ENCODE results near the gene FAM20C. TPM values are rescaled to one million over a fixed set of nuclear protein-coding genes. Genes with fewer than 3 reads are reported as not detected.

The FAM20C gene
- total RNA-seq, 4 donors from 2014 or later: 3.8 to 28.8 (median 16.4) TPM

DNA sequence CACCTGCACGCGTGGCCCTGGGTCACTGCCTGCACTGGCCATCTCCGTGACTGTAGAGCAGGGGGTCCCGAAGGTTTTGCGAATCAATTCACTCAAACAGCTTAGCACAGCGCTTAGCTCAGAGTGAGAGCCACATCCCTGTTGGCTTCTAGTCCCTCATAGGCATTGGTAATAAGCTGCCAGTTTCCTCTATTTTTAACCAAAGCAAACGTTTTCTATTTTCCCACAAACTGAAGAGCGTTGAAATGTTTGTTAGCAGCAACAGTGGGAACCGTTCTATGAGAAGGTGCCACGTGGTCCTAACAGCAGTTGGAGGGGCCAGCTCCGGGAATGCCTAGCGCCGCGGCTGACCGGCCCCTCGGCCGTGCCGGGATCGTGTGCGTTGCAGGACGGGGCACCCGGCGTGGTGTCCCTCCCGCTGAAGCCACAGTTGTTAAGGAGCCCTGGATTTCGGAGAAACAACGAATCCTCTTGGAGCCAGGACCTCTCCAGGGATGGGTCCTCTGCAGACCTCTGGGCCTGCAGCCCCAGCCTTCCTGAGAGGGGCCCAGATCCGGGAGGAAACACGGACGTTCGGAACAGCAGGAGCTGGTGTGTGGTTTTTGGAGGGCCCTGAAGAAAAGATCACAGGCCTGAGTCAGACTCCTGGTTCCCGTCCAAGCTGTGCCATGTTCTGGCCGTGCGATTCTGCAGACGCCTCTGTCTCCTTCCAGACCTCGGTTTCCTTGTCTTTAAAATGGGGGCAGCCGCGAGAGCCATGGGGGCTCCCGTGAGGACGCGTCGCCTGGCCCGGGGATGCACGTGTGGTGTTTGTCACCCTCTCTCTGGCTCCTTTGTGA lies 40.3 kb downstream of the FAM20C start:
- no peaks in the 10 kb centered on the region for H3K27me3 ChIP-seq
- H3K4me1 ChIP-seq: peaks cover 0 to 17% of the 10 kb centered on the region in 2 donors
- intact Hi-C loops (cut with DNase I; ENCODE audit: low total_unique reads): no loop called here
- no peak overlapping the region for H3K27ac ChIP-seq
- DNase-seq: no peak
- H3K9me3 ChIP-seq: no peaks in the 10 kb centered on the region
- no peak overlapping the region for H3K4me3 ChIP-seq
- TF ChIP-seq, protein P1, sequence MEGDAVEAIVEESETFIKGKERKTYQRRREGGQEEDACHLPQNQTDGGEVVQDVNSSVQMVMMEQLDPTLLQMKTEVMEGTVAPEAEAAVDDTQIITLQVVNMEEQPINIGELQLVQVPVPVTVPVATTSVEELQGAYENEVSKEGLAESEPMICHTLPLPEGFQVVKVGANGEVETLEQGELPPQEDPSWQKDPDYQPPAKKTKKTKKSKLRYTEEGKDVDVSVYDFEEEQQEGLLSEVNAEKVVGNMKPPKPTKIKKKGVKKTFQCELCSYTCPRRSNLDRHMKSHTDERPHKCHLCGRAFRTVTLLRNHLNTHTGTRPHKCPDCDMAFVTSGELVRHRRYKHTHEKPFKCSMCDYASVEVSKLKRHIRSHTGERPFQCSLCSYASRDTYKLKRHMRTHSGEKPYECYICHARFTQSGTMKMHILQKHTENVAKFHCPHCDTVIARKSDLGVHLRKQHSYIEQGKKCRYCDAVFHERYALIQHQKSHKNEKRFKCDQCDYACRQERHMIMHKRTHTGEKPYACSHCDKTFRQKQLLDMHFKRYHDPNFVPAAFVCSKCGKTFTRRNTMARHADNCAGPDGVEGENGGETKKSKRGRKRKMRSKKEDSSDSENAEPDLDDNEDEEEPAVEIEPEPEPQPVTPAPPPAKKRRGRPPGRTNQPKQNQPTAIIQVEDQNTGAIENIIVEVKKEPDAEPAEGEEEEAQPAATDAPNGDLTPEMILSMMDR (IDR thresholded peaks at IDR 0.05): no peak
- TF ChIP-seq POLR2A (IDR thresholded peaks at IDR 0.05): no peak
- H3K36me3 ChIP-seq: no peaks in the 10 kb centered on the region

DNA sequence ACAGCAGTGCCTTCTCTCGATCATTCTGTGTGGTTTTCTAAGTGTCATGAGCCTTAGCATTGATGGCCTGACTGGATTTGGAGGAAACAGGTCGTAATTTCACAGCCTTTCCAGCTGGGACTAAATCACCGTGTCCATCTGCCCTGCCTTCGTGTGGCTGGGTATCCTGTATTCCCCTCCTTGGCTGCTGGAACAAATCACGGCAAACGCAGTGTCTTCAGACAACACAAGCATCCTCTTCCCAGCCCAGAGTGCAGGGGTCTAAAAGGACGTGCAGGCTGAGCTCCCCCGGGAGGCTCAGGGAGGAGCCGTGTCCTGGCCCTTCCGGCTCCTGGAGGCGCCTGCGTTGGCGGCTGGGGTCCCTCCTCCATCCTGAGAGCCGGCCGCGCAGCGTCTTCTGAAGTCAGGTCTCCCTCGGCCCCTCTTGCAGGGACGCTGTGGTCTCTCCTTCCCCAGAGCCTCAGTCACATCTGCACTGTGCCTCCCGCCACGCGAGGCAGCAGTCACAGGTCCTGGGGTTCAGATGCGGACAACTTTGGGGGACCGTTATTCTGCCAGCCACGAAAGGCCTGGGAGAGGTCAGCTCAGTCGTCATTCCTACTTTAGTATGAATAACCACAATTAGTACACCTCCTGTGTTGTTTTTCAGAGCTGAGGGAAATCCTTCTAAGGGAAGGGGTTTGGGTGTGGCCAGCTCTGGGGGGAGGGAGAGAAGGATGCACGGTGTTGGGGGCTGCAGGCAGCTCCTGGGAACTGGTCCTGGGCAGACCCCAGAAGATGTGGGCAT lies 41.1 kb downstream of the FAM20C start:
- Histone ChIP-seq H3K27me3 (no peaks in the 10 kb centered on the region), H3K4me1 (peaks cover 0 to 17% of the 10 kb centered on the region in 2 donors), H3K4me3 (no peak overlapping the region), H3K36me3 (no peaks in the 10 kb centered on the region), H3K27ac (peak overlapping the region in 1 of 2 donors; percentile 31), H3K9me3 (no peaks in the 10 kb centered on the region)
- TF ChIP-seq, protein P1 (IDR thresholded peaks at IDR 0.05): no peak
- no peak for TF ChIP-seq POLR2A (IDR thresholded peaks at IDR 0.05)
- intact Hi-C loops (cut with DNase I; ENCODE audit: low total_unique reads): no loop called here
- DNase-seq: no peak

DNA sequence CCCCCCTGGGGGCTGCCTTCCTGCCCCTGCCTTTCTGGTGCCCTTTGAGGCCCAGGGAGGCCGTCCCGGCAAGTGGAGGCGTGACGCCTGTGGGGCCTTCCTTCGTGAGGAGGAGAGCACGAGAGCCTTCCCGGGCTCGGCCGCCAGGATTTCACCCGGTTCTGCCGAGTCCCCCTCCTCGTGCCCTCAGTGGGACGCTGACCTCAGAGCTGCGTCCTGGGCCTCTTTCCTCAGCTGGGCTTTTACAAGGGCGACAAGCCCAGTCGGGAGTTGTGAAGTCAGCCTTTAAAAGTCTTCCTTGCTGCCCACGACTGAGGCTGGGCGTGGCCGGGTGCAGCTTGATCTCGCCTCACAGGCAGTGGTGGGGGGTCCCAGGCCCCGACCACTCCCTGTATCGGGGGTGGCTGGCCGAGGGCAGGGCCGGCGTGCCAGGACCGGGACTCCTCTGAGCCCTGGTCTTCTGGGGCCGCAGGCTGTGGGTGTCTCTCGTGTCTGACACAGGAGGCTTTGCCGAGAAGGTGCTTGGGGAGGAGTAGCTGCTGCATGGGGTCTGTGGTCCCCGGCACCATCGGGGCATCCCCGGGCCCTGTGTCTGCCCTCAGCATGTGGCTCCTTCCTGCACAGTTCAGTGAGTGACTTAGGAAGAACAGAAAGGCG lies 41.8 kb downstream of the FAM20C start:
- Histone ChIP-seq H3K9me3 (no peaks in the 10 kb centered on the region), H3K36me3 (no peaks in the 10 kb centered on the region), H3K4me1 (peaks cover 0 to 11% of the 10 kb centered on the region in 2 donors), H3K27me3 (no peaks in the 10 kb centered on the region), H3K27ac (peak overlapping the region in 1 of 2 donors; percentile 31), H3K4me3 (no peak overlapping the region)
- TF ChIP-seq POLR2A (IDR thresholded peaks at IDR 0.05): no peak
- TF ChIP-seq, protein P1 (IDR thresholded peaks at IDR 0.05): no peak
- peak in 1 of 2 donors; percentile 47 for DNase-seq
- intact Hi-C loops (cut with DNase I; ENCODE audit: low total_unique reads): no loop called here

DNA sequence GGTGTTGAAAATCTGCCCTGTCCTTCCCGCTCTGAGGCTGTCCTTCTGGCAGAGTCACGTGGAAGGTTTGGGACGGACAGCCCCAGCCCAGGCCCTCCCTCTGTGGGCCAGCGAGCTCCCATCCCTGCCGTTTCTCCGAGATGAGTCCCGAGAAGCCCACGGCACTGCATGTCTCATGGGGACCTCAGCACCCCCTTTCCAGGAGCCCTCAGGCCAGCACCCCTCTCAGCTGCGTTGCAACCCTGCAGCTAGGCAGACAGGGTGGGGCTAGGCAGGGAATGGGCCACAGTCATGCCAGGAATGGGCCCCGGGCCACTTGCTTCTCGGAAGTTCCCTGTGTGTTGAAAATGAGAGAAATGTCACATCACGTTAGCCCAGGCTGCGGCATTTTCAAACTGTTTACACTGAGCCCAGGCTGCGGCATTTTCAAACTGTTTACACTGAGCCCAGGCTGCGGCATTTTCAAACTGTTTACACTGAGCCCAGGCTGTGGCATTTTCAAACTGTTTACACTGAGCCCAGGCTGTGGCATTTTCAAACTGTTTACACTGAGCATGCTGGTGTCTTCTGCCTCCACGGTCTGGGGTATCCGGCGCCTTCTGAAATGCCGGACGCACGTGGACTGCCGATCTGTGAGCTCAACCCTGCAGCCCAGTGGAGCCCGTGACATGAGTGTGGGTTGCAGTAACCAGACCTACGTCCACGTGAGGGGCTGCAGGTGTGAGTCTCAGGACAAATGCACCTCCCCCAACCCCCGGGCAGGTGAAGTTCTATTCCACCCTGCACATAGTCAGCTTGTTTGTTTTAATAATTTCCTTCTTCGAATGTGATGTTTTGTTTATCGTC lies 42.6 kb downstream of the FAM20C start:
- H3K36me3 ChIP-seq: no peaks in the 10 kb centered on the region
- no peak overlapping the region for H3K4me3 ChIP-seq
- no peak overlapping the region for H3K27ac ChIP-seq
- DNase-seq: peak in 1 of 2 donors; percentile 46
- intact Hi-C loops (cut with DNase I; ENCODE audit: low total_unique reads): no loop called here
- peaks cover 0 to 5% of the 10 kb centered on the region in 2 donors for H3K4me1 ChIP-seq
- H3K27me3 ChIP-seq: no peaks in the 10 kb centered on the region
- H3K9me3 ChIP-seq: no peaks in the 10 kb centered on the region
- TF ChIP-seq, protein P1 (IDR thresholded peaks at IDR 0.05): no peak
- TF ChIP-seq POLR2A (IDR thresholded peaks at IDR 0.05): no peak
